K562 (cell line): ENCODE results near the gene RPL21. TPM values are rescaled to one million over a fixed set of nuclear protein-coding genes. Genes with fewer than 3 reads are reported as not detected.

ENCODE experiments used
- ATAC-seq: fragments of 200-7000 bp; cut with Tn5 transposase; 3 replicates; pipeline ENCODE4 v1.9.1; 2020; ENCODE audit warnings: moderate library complexity
- BruUV-seq: library from RNA; stranded (reverse); fragments of 400-500 nt; replicated peaks from 2 replicates; lab custom pipeline; 2021; lab: Mats Ljungman, UMichigan
- CTCF ChIA-PET: fragments of 300-600 bp; formaldehyde crosslinking; extraction: SDS; loops from one replicate; lab custom pipeline; 2021; ENCODE audit warnings: low intra/inter-chr PET ratio; lab: Yijun Ruan, JAX
- POLR2A ChIA-PET: fragments of 300-600, 350-650 bp; sonication (Branson Sonifier 250); formaldehyde crosslinking; extraction: SDS; loops from one replicate; lab custom pipeline; 2021; ENCODE audit warnings: antibody characterized with exemption, inconsistent platforms; lab: Yijun Ruan, JAX
- DNase-seq, 4 experiments: peaks; one replicate each; pipeline versions ENCODE4 v3.0.0 to v3.0.0-alpha.2; 2011 to 2018; ENCODE audit warnings: low spot score in 3 of 4, mixed read lengths in 3 of 4; ENCODE audit errors: extremely low read depth in 1 of 4
- FAIRE-seq: peaks from 2 replicates; lab custom pipeline; 2011; peaks lifted over from hg19 to GRCh38; lab: Jason Lieb, UNC
- H2AFZ ChIP-seq: 2 replicates; pipeline ENCODE4 v1.6.0; 2011; ENCODE audit warnings: low read depth, low read length, control low read depth, inconsistent platforms
- H3K27ac ChIP-seq: fragments of 200-600 bp; 3 replicates; pipeline ENCODE4 v1.8.0; 2011; ENCODE audit warnings: low read depth, mild to moderate bottlenecking, control low read depth, inconsistent platforms, low read length, moderate library complexity, mixed read lengths; ENCODE audit errors: extremely low read depth
- H3K27me3 ChIP-seq, 2 experiments: fragments of 300-600 bp in 1 of 2; 2 replicates in 1 of 2; 3 replicates in 1 of 2; pipeline versions ENCODE4 v1.6.0 to v1.8.0; 2011; ENCODE audit warnings: inconsistent platforms in 2 of 2, low read length in 2 of 2, mild to moderate bottlenecking in 1 of 2, mixed read lengths in 1 of 2, moderate library complexity in 1 of 2; ENCODE audit not compliant: control insufficient read depth in 2 of 2, insufficient read depth in 2 of 2
- H3K36me3 ChIP-seq: fragments of 300-600 bp; 3 replicates; pipeline ENCODE4 v1.8.0; 2011; ENCODE audit warnings: mild to moderate bottlenecking, low read length, inconsistent platforms; ENCODE audit not compliant: control insufficient read depth, insufficient read depth
- H3K4me1 ChIP-seq, 2 experiments: fragments of 200-600 bp in 1 of 2; replicated peaks in 1 of 2; 2 replicates in 1 of 2; 3 replicates in 1 of 2; pipeline versions ENCODE4 v1.5.1 to v1.8.0; 2011; ENCODE audit warnings: inconsistent platforms in 2 of 2, low read length in 2 of 2, mild to moderate bottlenecking in 1 of 2, mixed read lengths in 1 of 2, moderate library complexity in 1 of 2; ENCODE audit not compliant: control insufficient read depth in 2 of 2, insufficient read depth in 2 of 2
- H3K4me2 ChIP-seq: 2 replicates; pipeline ENCODE4 v1.6.1; 2011; ENCODE audit warnings: low read length, control low read depth, inconsistent platforms, mixed read lengths; ENCODE audit not compliant: insufficient read depth
- H3K4me3 ChIP-seq: fragments of 200-600 bp; sonication (generic), shearing (Covaris generic); 2 replicates; pipeline ENCODE4 v1.5.1; 2016; ENCODE audit warnings: control low read depth, inconsistent platforms
- H3K79me2 ChIP-seq: fragments of 200-600 bp; 3 replicates; pipeline ENCODE4 v1.8.0; 2011; ENCODE audit warnings: low read length, inconsistent platforms; ENCODE audit not compliant: control insufficient read depth, insufficient read depth
- H3K9ac ChIP-seq, 2 experiments: 2 replicates each; pipeline versions ENCODE4 v1.6.0 to v1.6.1; 2011; ENCODE audit warnings: low read depth in 2 of 2, low read length in 2 of 2, control low read depth in 1 of 2, inconsistent platforms in 1 of 2, mild to moderate bottlenecking in 1 of 2, mixed read lengths in 1 of 2; ENCODE audit not compliant: insufficient read depth in 1 of 2
- H3K9me1 ChIP-seq: one replicate; pipeline ENCODE4 v1.6.0; 2011; ENCODE audit warnings: inconsistent platforms, mild to moderate bottlenecking, low read length, moderate library complexity; ENCODE audit not compliant: control insufficient read depth, insufficient read depth
- H3K9me3 ChIP-seq: replicated peaks from 2 replicates; pipeline ENCODE4 v1.5.1; 2011; ENCODE audit warnings: low read depth, low read length, inconsistent platforms; ENCODE audit not compliant: control insufficient read depth, insufficient read depth
- H4K20me1 ChIP-seq: replicated peaks from 2 replicates; pipeline ENCODE4 v1.6.1; 2011; ENCODE audit warnings: low read length, inconsistent platforms, mixed read lengths; ENCODE audit not compliant: control insufficient read depth, insufficient read depth
- EHMT2 ChIP-seq: fragments of 450-650 bp; IDR thresholded peaks from 2 replicates; pipeline ENCODE4 v1.6.1; 2018; ENCODE audit warnings: antibody characterized with exemption
- MIER1 ChIP-seq: fragments of 450-650 bp; IDR thresholded peaks from 2 replicates; pipeline ENCODE4 v1.6.1; 2016; ENCODE audit warnings: antibody characterized with exemption, mild to moderate bottlenecking, low read depth
- NFIC ChIP-seq: fragments of 450-650 bp; IDR thresholded peaks from 2 replicates; pipeline ENCODE4 v1.6.1; 2017; ENCODE audit warnings: mild to moderate bottlenecking, inconsistent platforms
- SMAD2 ChIP-seq: fragments of 150-350 bp; IDR thresholded peaks from 2 replicates; pipeline ENCODE4 v1.6.1; 2014; ENCODE audit warnings: low read depth, mild to moderate bottlenecking, low read length
- USF1 ChIP-seq: sonication (generic); formaldehyde crosslinking; IDR thresholded peaks from 2 replicates; pipeline ENCODE4 v1.9.0; 2022; ENCODE audit warnings: mild to moderate bottlenecking, missing genetic modification reagents
- ZBTB8A ChIP-seq: fragments of 450-650 bp; IDR thresholded peaks from 2 replicates; pipeline ENCODE4 v1.6.1; 2018; ENCODE audit warnings: mild to moderate bottlenecking, moderate library complexity; ENCODE audit not compliant: partially characterized antibody
- ZC3H4 ChIP-seq: sonication (generic); formaldehyde crosslinking; IDR thresholded peaks from 2 replicates; pipeline ENCODE4 v1.9.0; 2021; ENCODE audit warnings: missing genetic modification reagents, borderline replicate concordance
- ZKSCAN8 ChIP-seq: fragments of 200-800 bp; sonication (Bioruptor generic); IDR thresholded peaks from 2 replicates; pipeline ENCODE4 v1.6.1; 2016; ENCODE audit warnings: missing genetic modification characterization, missing compliant biosample characterization
- WGBS: fragments of 100-300 bp; shearing (Covaris generic); methylation state at CpG from one replicate; pipeline ENCODE4 v1.1.6; 2016; ENCODE audit warnings: low coverage, mixed read lengths; ENCODE audit not compliant: insufficient coverage; ENCODE audit errors: missing lambda C conversion rate; 5-methylcytosine and 5-hydroxymethylcytosine counted together
- in situ Hi-C: fragments of 300-500 bp; cut with MboI; formaldehyde crosslinking; loops from 4 replicates; pipeline ENCODE4 v1.15.0; 2018; ENCODE audit warnings: inconsistent platforms, mixed read lengths
- intact Hi-C: fragments of 100-400 bp; cut with micrococcal nuclease; formaldehyde crosslinking; loops from 2 replicates; pipeline ENCODE4 v1.14.2; 2022
- polyA plus RNA-seq, 8 experiments: library from polyadenylated mRNA; depleted of rRNA in 4 of 8; stranded (reverse) in 5 of 8; unstranded in 3 of 8; fragments of >200 nt; fragmentation: Nextera tagmentation in 2 of 8; fragmentation: Illumina TruSeq in 1 of 8; extraction: Ambion mirVana in 2 of 8; extraction: Trizol in 1 of 8; gene quantifications; 2 replicates each; pipeline versions ENCODE4 v1.2.1 to v1.2.3, GENCODE V29; 2011 to 2014; ENCODE audit warnings: inconsistent platforms in 1 of 8, missing spikeins in 1 of 8
- total RNA-seq, 7 experiments: library from RNA; depleted of rRNA in 6 of 7; stranded (reverse); fragments of >200 nt in 6 of 7; fragmentation: Illumina TruSeq in 2 of 7; extraction: Trizol in 2 of 7; gene quantifications; 2 replicates each; pipeline versions ENCODE4 v1.2.1 to v1.2.3, GENCODE V29; 2011 to 2021; ENCODE audit warnings: low replicate concordance in 1 of 7
- TF ChIP-seq, protein P1 (sequence below), 2 experiments: fragments of 450-650 bp; formaldehyde crosslinking in 1 of 2; IDR thresholded peaks; 2 replicates each; pipeline versions ENCODE4 v1.4.0 to v1.6.1; 2014 to 2020; ENCODE audit warnings: mild to moderate bottlenecking in 2 of 2, borderline replicate concordance in 1 of 2, low read depth in 1 of 2

The RPL21 gene
- total and polyA plus RNA-seq, 9 of the 15 experiments (the other 6 are each of a cell fraction or from before 2014, with no cell fraction given) = 622 to 4,203 (median 1,676) TPM

DNA sequence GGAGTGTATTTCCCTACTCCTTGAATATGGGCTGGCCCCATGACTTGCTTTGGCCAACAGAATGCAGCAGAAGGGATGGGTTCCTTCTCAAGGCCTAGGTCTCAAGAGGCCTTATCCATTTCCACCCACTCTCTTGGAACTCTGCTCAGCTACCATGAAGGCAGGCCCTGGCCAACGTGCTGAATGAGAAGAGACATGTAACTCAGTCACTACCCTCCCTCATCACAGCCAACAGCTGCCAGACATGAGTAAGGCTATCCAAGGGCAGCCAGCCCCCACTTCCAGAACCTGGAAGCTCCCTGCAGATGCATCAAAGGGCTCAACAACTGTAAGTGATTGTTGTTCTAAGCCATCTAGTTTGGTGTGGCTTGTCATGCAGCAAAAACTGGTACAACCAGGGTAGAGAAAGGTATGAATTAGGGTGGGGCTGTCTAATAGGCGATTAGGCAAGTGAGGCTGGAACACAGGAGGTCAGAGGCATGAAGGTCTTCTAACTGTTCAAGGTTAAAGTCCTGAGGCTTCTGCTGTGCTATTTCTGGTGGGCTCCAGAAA, 17.8 kb downstream of the RPL21 start:
- FAIRE-seq (no peak), ATAC-seq (no peak)
- Histone ChIP-seq H3K79me2 (no peaks in the 10 kb centered on the region), H3K36me3 (no peaks in the 10 kb centered on the region), H3K27me3 (no peaks in the 10 kb centered on the region), H3K9me1 (no peaks in the 10 kb centered on the region), H2AFZ (no peak overlapping the region), H3K9ac (no peak overlapping the region), H4K20me1 (no peaks in the 10 kb centered on the region)
- intact Hi-C loops = no loop called here
- POLR2A ChIA-PET = interaction anchor here (0.8 kb wide), 1 partner anchor 15 kb away, joined by 3 read pairs; no protein-coding TSS in a partner anchor
- TF ChIP-seq USF1 (CRISPR knock-in tag) = 0 out of 2 replicates have a peak, but pooled peaks have one; percentile 27
- no peak for TF ChIP-seq ZC3H4 (CRISPR knock-in tag)
- no peak for TF ChIP-seq NFIC
- TF ChIP-seq, protein P1, sequence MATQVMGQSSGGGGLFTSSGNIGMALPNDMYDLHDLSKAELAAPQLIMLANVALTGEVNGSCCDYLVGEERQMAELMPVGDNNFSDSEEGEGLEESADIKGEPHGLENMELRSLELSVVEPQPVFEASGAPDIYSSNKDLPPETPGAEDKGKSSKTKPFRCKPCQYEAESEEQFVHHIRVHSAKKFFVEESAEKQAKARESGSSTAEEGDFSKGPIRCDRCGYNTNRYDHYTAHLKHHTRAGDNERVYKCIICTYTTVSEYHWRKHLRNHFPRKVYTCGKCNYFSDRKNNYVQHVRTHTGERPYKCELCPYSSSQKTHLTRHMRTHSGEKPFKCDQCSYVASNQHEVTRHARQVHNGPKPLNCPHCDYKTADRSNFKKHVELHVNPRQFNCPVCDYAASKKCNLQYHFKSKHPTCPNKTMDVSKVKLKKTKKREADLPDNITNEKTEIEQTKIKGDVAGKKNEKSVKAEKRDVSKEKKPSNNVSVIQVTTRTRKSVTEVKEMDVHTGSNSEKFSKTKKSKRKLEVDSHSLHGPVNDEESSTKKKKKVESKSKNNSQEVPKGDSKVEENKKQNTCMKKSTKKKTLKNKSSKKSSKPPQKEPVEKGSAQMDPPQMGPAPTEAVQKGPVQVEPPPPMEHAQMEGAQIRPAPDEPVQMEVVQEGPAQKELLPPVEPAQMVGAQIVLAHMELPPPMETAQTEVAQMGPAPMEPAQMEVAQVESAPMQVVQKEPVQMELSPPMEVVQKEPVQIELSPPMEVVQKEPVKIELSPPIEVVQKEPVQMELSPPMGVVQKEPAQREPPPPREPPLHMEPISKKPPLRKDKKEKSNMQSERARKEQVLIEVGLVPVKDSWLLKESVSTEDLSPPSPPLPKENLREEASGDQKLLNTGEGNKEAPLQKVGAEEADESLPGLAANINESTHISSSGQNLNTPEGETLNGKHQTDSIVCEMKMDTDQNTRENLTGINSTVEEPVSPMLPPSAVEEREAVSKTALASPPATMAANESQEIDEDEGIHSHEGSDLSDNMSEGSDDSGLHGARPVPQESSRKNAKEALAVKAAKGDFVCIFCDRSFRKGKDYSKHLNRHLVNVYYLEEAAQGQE (IDR thresholded peaks at IDR 0.05; ENCODE audit: borderline replicate concordance) = peak; percentile 75
- TF ChIP-seq, protein P1 (CRISPR knock-in tag; IDR thresholded peaks at IDR 0.05; ENCODE audit: low read depth) = no peak
- TF ChIP-seq ZKSCAN8 (CRISPR knock-in tag) = no peak
- no peak for TF ChIP-seq ZBTB8A
- no peak for TF ChIP-seq MIER1
- peak; percentile 68 for TF ChIP-seq EHMT2
- TF ChIP-seq SMAD2 = no peak
- TF ChIP-seq, all 486 proteins: peak for 3
- CTCF ChIA-PET = no interaction called here
- BruUV-seq = no TSS peak
- no peak overlapping the region for H3K4me2 ChIP-seq
- no peak for DNase-seq
- in situ Hi-C loops = no loop called here
- peaks cover 3 to 17% of the 10 kb centered on the region in 2 experiments; a peak in 3 of 5 replicates for H3K4me1 ChIP-seq
- no peak overlapping the region for H3K4me3 ChIP-seq
- no peaks in the 10 kb centered on the region for H3K9me3 ChIP-seq
- 40% methylated on average over 2 of the region's 2 CpGs for WGBS
- no peak overlapping the region for H3K27ac ChIP-seq
